Liver (tissue), 9 donors: ENCODE measurements around the gene OGFR. TPM values are rescaled to one million over a fixed set of nuclear protein-coding genes. Genes with fewer than 3 reads are reported as not detected.

Experiments
- DNase-seq: peaks from one replicate; pipeline ENCODE4 v3.0.0-alpha.2; 2017; ENCODE audit warnings: low spot score
- H3K27ac ChIP-seq, 2 donors: one replicate each; pipeline ENCODE4 v1.7.0; 2013; ENCODE audit warnings: inconsistent platforms in 2 of 2, low read length in 2 of 2, control low read depth in 1 of 2, low read depth in 1 of 2, mild to moderate bottlenecking in 1 of 2
- H3K27me3 ChIP-seq, 4 donors: one replicate each; pipeline versions ENCODE4 v1.6.1 to v1.7.0; 2013; ENCODE audit warnings: low read length in 3 of 4, inconsistent platforms in 1 of 4, mild to moderate bottlenecking in 1 of 4, moderate library complexity in 1 of 4; ENCODE audit not compliant: control insufficient read depth in 4 of 4, insufficient read depth in 4 of 4
- H3K36me3 ChIP-seq, 4 donors: one replicate each; pipeline versions ENCODE4 v1.6.1 to v1.7.0; 2013; ENCODE audit warnings: low read length in 3 of 4, mild to moderate bottlenecking in 3 of 4, low read depth in 1 of 4, moderate library complexity in 1 of 4; ENCODE audit not compliant: control insufficient read depth in 4 of 4, insufficient read depth in 3 of 4
- H3K4me1 ChIP-seq, 4 donors: one replicate each; pipeline versions ENCODE4 v1.6.1 to v1.7.0; 2013; ENCODE audit warnings: low read length in 3 of 4, mild to moderate bottlenecking in 3 of 4, moderate library complexity in 1 of 4; ENCODE audit not compliant: control insufficient read depth in 4 of 4, insufficient read depth in 4 of 4
- H3K4me3 ChIP-seq, 3 donors: one replicate each; pipeline versions ENCODE4 v1.6.1 to v1.7.0; 2013; ENCODE audit warnings: low read length in 3 of 3, control low read depth in 1 of 3, low read depth in 1 of 3, mild to moderate bottlenecking in 1 of 3
- H3K9ac ChIP-seq, 2 donors: one replicate each; pipeline ENCODE4 v1.7.0; 2013; ENCODE audit warnings: low read length in 2 of 2, mild to moderate bottlenecking in 2 of 2, moderate library complexity in 2 of 2, control low read depth in 1 of 2, low read depth in 1 of 2
- H3K9me3 ChIP-seq, 4 donors: one replicate each; pipeline versions ENCODE4 v1.6.1 to v1.7.0; 2013; ENCODE audit warnings: low read length in 3 of 4; ENCODE audit not compliant: control insufficient read depth in 4 of 4
- ATF3 ChIP-seq: IDR thresholded peaks from 2 replicates; pipeline ENCODE4 v1.6.1; 2016; ENCODE audit warnings: antibody characterized with exemption
- CTCF ChIP-seq: fragments of 150-350 bp; IDR thresholded peaks from 2 replicates; pipeline ENCODE4 v1.5.1; 2017; ENCODE audit warnings: improper control_type of control experiment, low read depth, low read length; ENCODE audit not compliant: missing input control
- EGR1 ChIP-seq, 2 donors: IDR thresholded peaks; 2 replicates each; pipeline ENCODE4 v1.6.1; 2016 to 2018; ENCODE audit warnings: antibody characterized with exemption in 2 of 2, low read depth in 2 of 2
- FOXA1 ChIP-seq: IDR thresholded peaks from 2 replicates; pipeline ENCODE4 v1.6.1; 2016; ENCODE audit warnings: antibody characterized with exemption
- FOXA2 ChIP-seq: IDR thresholded peaks from 2 replicates; pipeline ENCODE4 v1.6.1; 2016; ENCODE audit warnings: antibody characterized with exemption
- GABPA ChIP-seq, 2 donors: IDR thresholded peaks in 1 of 2; conservative IDR thresholded peaks in 1 of 2; 2 replicates each; pipeline ENCODE4 v1.6.1; 2016; ENCODE audit warnings: antibody characterized with exemption in 2 of 2, mild to moderate bottlenecking in 1 of 2, moderate library complexity in 1 of 2
- HNF4A ChIP-seq, 2 donors: conservative IDR thresholded peaks; 2 replicates each; pipeline ENCODE4 v1.6.1; 2016; ENCODE audit warnings: antibody characterized with exemption in 2 of 2, mild to moderate bottlenecking in 2 of 2
- HNF4G ChIP-seq: IDR thresholded peaks from 2 replicates; pipeline ENCODE4 v1.6.1; 2016; ENCODE audit warnings: antibody characterized with exemption
- JUND ChIP-seq, 2 donors: IDR thresholded peaks; 2 replicates each; pipeline ENCODE4 v1.6.1; 2016; ENCODE audit warnings: antibody characterized with exemption in 2 of 2
- MAX ChIP-seq: IDR thresholded peaks from 2 replicates; pipeline ENCODE4 v1.6.1; 2016; ENCODE audit warnings: antibody characterized with exemption
- NR2F2 ChIP-seq: IDR thresholded peaks from 2 replicates; pipeline ENCODE4 v1.6.1; 2016; ENCODE audit warnings: antibody characterized with exemption
- RAD21 ChIP-seq, 2 donors: IDR thresholded peaks; 2 replicates each; pipeline ENCODE4 v1.6.1; 2016; ENCODE audit warnings: antibody characterized with exemption in 2 of 2, mild to moderate bottlenecking in 2 of 2
- REST ChIP-seq: IDR thresholded peaks from 2 replicates; pipeline ENCODE4 v1.6.1; 2016; ENCODE audit warnings: antibody characterized with exemption, mild to moderate bottlenecking
- RXRA ChIP-seq, 2 donors: IDR thresholded peaks; 2 replicates each; pipeline ENCODE4 v1.6.1; 2017 to 2018; ENCODE audit warnings: antibody characterized with exemption in 2 of 2, mild to moderate bottlenecking in 1 of 2
- SP1 ChIP-seq: IDR thresholded peaks from 2 replicates; pipeline ENCODE4 v1.6.1; 2018; ENCODE audit warnings: antibody characterized with exemption, mild to moderate bottlenecking
- YY1 ChIP-seq: IDR thresholded peaks from 2 replicates; pipeline ENCODE4 v1.6.1; 2016; ENCODE audit warnings: antibody characterized with exemption, mild to moderate bottlenecking
- ZBTB33 ChIP-seq: IDR thresholded peaks from 2 replicates; pipeline ENCODE4 v1.6.1; 2016; ENCODE audit warnings: antibody characterized with exemption
- WGBS: extraction: QIAGEN DNeasy Blood & Tissue Kit; methylation state at CpG from one replicate; pipeline ENCODE4 v1.1.7; 2013; 5-methylcytosine and 5-hydroxymethylcytosine counted together
- polyA plus RNA-seq, 2 donors: library from polyadenylated mRNA; stranded (reverse) in 1 of 2; unstranded in 1 of 2; fragments of 200-250 nt in 1 of 2; fragments of >200 nt in 1 of 2; fragmentation: Nextera tagmentation in 1 of 2; extraction: Ambion mirVana in 1 of 2; gene quantifications; one replicate each; pipeline versions ENCODE4 v1.2.1 to v1.2.3, GENCODE V29; 2013 to 2015
- total RNA-seq, 2 donors: library from RNA; depleted of rRNA; stranded (reverse); fragments of >200 nt; gene quantifications; one replicate each; pipeline ENCODE4 v1.2.3, GENCODE V29; 2014
- donor health status: healthy.
- donor health status: healthy.
- donor health status: healthy.
- donor health status: healthy.
- donor health status: healthy.

OGFR gene
- total and polyA plus RNA-seq, 4 donors: 5.9 to 59.4 (median 29.4) TPM

GRCh38 chr20:62780204-62780603 lies 24.4 kb upstream of the OGFR start (continued):
- no peak for TF ChIP-seq ATF3

GRCh38 chr20:62780696-62781095 lies 23.9 kb upstream of the OGFR start:
- Histone ChIP-seq H3K27me3 (no peaks in the 10 kb centered on the region), H3K9ac (no peak overlapping the region)
- TF ChIP-seq MAX: no peak
- TF ChIP-seq EGR1 (IDR thresholded peaks at IDR 0.05; ENCODE audit: low read depth in 2 of 2): no peak
- TF ChIP-seq FOXA2: no peak
- no peak for TF ChIP-seq RAD21 (IDR thresholded peaks at IDR 0.05)
- no peak for TF ChIP-seq CTCF
- no peak for TF ChIP-seq JUND (IDR thresholded peaks at IDR 0.05)
- no peak for TF ChIP-seq FOXA1
- TF ChIP-seq HNF4A (conservative IDR thresholded peaks at IDR 0.05): no peak
- no peak for TF ChIP-seq GABPA (IDR thresholded peaks at IDR 0.05 in 1 of 2, conservative IDR thresholded peaks at IDR 0.05 in 1 of 2)
- TF ChIP-seq ATF3: no peak
- no peak for TF ChIP-seq REST
- TF ChIP-seq NR2F2: no peak
- no peak for TF ChIP-seq RXRA (IDR thresholded peaks at IDR 0.05)
- TF ChIP-seq ZBTB33: no peak
- no peak for TF ChIP-seq YY1
- TF ChIP-seq SP1: no peak
- TF ChIP-seq HNF4G: no peak

More at GRCh38 chr20:62780696-62781095, 23.9 kb upstream of the OGFR start:
- H3K4me3 ChIP-seq: no peak overlapping the region
- 78% methylated on average over 17 of the region's 17 CpGs for WGBS
- no peak for DNase-seq
- H3K36me3 ChIP-seq: no peaks in the 10 kb centered on the region
- no peak overlapping the region for H3K27ac ChIP-seq
- H3K9me3 ChIP-seq: no peaks in the 10 kb centered on the region
- peaks cover 0 to 8% (median 2%) of the 10 kb centered on the region in 4 donors for H3K4me1 ChIP-seq
